ENCODE data around the gene SNX9. TPM values are rescaled to one million over a fixed set of nuclear protein-coding genes. Genes with fewer than 3 reads are reported as not detected.

Gene SNX9
- total and polyA plus RNA-seq, 10 of the 15 experiments (the other 5 are each of a cell fraction or from before 2014, with no cell fraction given), result 0.03 to 2.0 (median 0.37) TPM

GRCh38 chr6:157789861-157790260 lies 33.2 kb upstream of the SNX9 start:
- WGBS (ENCODE audit: insufficient coverage, insufficient replicate concordance, low lambda C conversion rate, missing lambda C conversion rate), result 77% methylated on average over 15 of the region's 15 CpGs
- in situ Hi-C loops (cut with MboI) (no loop called here), intact Hi-C loops (cut with micrococcal nuclease; ENCODE audit: unreplicated experiment) (no loop called here)
- SMC1A ChIA-PET (ENCODE audit: uncharacterized antibody, unreplicated experiment), result interaction anchor here (1.0 kb wide), 1 partner anchor 84 kb away, joined by 3 read pairs; no protein-coding TSS in a partner anchor
- Histone ChIP-seq H3K79me2 (ENCODE audit: control insufficient read depth, insufficient read depth, low read length) (no peaks in the 10 kb centered on the region), H3K9me3 (replicated peaks; ENCODE audit: control insufficient read depth, insufficient read depth, low read length) (no peaks in the 10 kb centered on the region; the same call in 2 of the 3 replicates), H3K27me3 (replicated peaks in 1 of 2; ENCODE audit: control insufficient read depth in 2 of 2, insufficient read depth in 2 of 2, low read length in 1 of 2) (peaks cover 1 to 5% of the 10 kb centered on the region in 2 experiments; a peak in 1 of 4 replicates), H3K9ac (ENCODE audit: control insufficient read depth, insufficient read depth, low read length) (no peak overlapping the region), H2AFZ (ENCODE audit: control insufficient read depth, low read depth, low read length) (no peak overlapping the region), H3K36me3 (ENCODE audit: control insufficient read depth in 2 of 2, insufficient read depth in 2 of 2, low read length in 1 of 2) (no peaks in the 10 kb centered on the region), H3K27ac (ENCODE audit: control insufficient read depth, insufficient read depth) (no peak overlapping the region), H3K4me2 (ENCODE audit: control insufficient read depth, insufficient read depth) (no peak overlapping the region), H4K20me1 (ENCODE audit: control insufficient read depth, insufficient read depth) (no peaks in the 10 kb centered on the region), H3K4me3 (no peak overlapping the region), H3K4me1 (ENCODE audit: control insufficient read depth, insufficient read depth, low read length) (no peaks in the 10 kb centered on the region)
- no peak for ATAC-seq
- CTCF ChIA-PET, result no interaction called here
- no peak for FAIRE-seq
- no peak for DNase-seq (ENCODE audit: low read depth, low spot score)
- peak; percentile 38 for TF ChIP-seq SIX5 (IDR thresholded peaks at IDR 0.05; ENCODE audit: low read depth, low read length, severe bottlenecking)
- peak; percentile 59 for TF ChIP-seq USF1 (IDR thresholded peaks at IDR 0.05; ENCODE audit: borderline replicate concordance, extremely low read length, insufficient read depth, low read depth, low read length)
- peak; percentile 41 for TF ChIP-seq NFYB (IDR thresholded peaks at IDR 0.05; ENCODE audit: insufficient read depth, low read depth, low read length)
- TF ChIP-seq NFXL1 (IDR thresholded peaks at IDR 0.05; ENCODE audit: borderline replicate concordance), result no peak
- TF ChIP-seq SMARCA5 (IDR thresholded peaks at IDR 0.05), result no peak
- RAD21 ChIA-PET (ENCODE audit: unreplicated experiment), result no interaction called here
- BruUV-seq (replicated peaks), result no TSS peak
- POLR2A ChIA-PET, result no interaction called here

- ChIA-PET CTCF (interaction anchor here (1.6 kb wide), 1 partner anchor 27 kb away, joined by 3 read pairs; no protein-coding TSS in a partner anchor), POLR2A (no interaction called here), SMC1A (ENCODE audit: uncharacterized antibody, unreplicated experiment) (interaction anchor here (1.0 kb wide), 1 partner anchor 83 kb away, joined by 3 read pairs; no protein-coding TSS in a partner anchor), RAD21 (ENCODE audit: unreplicated experiment) (no interaction called here)
- Histone ChIP-seq H3K36me3 (ENCODE audit: control insufficient read depth in 2 of 2, insufficient read depth in 2 of 2, low read length in 1 of 2) (no peaks in the 10 kb centered on the region), H3K79me2 (ENCODE audit: control insufficient read depth, insufficient read depth, low read length) (no peaks in the 10 kb centered on the region), H2AFZ (ENCODE audit: control insufficient read depth, low read depth, low read length) (no peak overlapping the region), H3K27me3 (replicated peaks in 1 of 2; ENCODE audit: control insufficient read depth in 2 of 2, insufficient read depth in 2 of 2, low read length in 1 of 2) (peaks cover 1 to 4% of the 10 kb centered on the region in 2 experiments; a peak in 1 of 4 replicates), H4K20me1 (ENCODE audit: control insufficient read depth, insufficient read depth) (no peaks in the 10 kb centered on the region), H3K4me3 (no peak overlapping the region), H3K9ac (ENCODE audit: control insufficient read depth, insufficient read depth, low read length) (no peak overlapping the region), H3K27ac (ENCODE audit: control insufficient read depth, insufficient read depth) (no peak overlapping the region), H3K9me3 (replicated peaks; ENCODE audit: control insufficient read depth, insufficient read depth, low read length) (no peaks in the 10 kb centered on the region; the same call in 2 of the 3 replicates), H3K4me1 (ENCODE audit: control insufficient read depth, insufficient read depth, low read length) (no peaks in the 10 kb centered on the region), H3K4me2 (ENCODE audit: control insufficient read depth, insufficient read depth) (no peak overlapping the region)
- FAIRE-seq (no peak), DNase-seq (ENCODE audit: low read depth, low spot score) (no peak), ATAC-seq (no peak)
- in situ Hi-C loops (cut with MboI) (no loop called here), intact Hi-C loops (cut with micrococcal nuclease; ENCODE audit: unreplicated experiment) (no loop called here)
- 9% methylated on average over 4 of the region's 4 CpGs for WGBS (ENCODE audit: insufficient coverage, insufficient replicate concordance, low lambda C conversion rate, missing lambda C conversion rate)
- TF ChIP-seq FOXM1 (IDR thresholded peaks at IDR 0.05; ENCODE audit: low read depth, low read length), result no peak
- BruUV-seq (replicated peaks), result no TSS peak
These were observed 32.4 kb upstream of the SNX9 start for GRCh38 chr6:157790548-157791160.
